Fibroblast of villous mesenchyme (primary cell): ENCODE results near the gene MARVELD3. TPM values are rescaled to one million over a fixed set of nuclear protein-coding genes. Genes with fewer than 3 reads are reported as not detected.
"Not testable (repeated sequence)": the region's sequence is repeated elsewhere in the genome, so short reads cannot be mapped to it uniquely, and the experiment has no call there.

ENCODE experiments used
- DNase-seq: peaks from one replicate; pipeline ENCODE4 v3.0.0-alpha.2; 2010; ENCODE audit warnings: low read depth
- H3K4me3 ChIP-seq: 2 replicates; pipeline ENCODE4 v1.5.1; 2011; ENCODE audit warnings: low read depth, mild to moderate bottlenecking, low read length
- total RNA-seq: library from RNA; depleted of rRNA; stranded (reverse); fragments of >200 nt; gene quantifications from 2 replicates; pipeline ENCODE4 v1.2.3, GENCODE V29; 2012
- TF ChIP-seq, protein P1 (sequence below): IDR thresholded peaks from 2 replicates; pipeline ENCODE4 v1.5.1; 2012; ENCODE audit warnings: low read depth, mild to moderate bottlenecking, low read length; ENCODE audit not compliant: insufficient read depth

MARVELD3 gene
- total RNA-seq, 1 donor: not detected

DNA sequence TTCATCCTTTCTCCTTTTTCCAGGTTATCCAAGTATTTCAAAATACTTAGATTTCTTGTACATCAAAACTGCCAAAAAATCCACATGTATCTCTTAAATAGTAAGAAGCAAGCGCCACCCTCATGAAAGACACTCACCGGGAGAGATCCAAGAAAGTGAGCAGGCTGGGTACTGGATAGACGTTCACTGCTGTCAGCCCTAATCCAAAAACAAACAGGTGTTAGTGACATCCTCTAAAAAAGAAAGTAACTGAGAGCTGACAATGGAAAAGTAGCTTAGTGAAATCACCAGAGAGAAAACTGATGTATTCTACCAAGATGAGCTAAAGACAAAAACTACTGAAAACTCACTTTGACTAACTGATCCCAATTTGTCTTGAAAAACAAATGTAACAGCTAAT lies 46.1 kb downstream of the MARVELD3 start:
- no peak for DNase-seq
- H3K4me3 ChIP-seq: no peak overlapping the region
- TF ChIP-seq, protein P1, sequence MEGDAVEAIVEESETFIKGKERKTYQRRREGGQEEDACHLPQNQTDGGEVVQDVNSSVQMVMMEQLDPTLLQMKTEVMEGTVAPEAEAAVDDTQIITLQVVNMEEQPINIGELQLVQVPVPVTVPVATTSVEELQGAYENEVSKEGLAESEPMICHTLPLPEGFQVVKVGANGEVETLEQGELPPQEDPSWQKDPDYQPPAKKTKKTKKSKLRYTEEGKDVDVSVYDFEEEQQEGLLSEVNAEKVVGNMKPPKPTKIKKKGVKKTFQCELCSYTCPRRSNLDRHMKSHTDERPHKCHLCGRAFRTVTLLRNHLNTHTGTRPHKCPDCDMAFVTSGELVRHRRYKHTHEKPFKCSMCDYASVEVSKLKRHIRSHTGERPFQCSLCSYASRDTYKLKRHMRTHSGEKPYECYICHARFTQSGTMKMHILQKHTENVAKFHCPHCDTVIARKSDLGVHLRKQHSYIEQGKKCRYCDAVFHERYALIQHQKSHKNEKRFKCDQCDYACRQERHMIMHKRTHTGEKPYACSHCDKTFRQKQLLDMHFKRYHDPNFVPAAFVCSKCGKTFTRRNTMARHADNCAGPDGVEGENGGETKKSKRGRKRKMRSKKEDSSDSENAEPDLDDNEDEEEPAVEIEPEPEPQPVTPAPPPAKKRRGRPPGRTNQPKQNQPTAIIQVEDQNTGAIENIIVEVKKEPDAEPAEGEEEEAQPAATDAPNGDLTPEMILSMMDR: no peak

DNA sequence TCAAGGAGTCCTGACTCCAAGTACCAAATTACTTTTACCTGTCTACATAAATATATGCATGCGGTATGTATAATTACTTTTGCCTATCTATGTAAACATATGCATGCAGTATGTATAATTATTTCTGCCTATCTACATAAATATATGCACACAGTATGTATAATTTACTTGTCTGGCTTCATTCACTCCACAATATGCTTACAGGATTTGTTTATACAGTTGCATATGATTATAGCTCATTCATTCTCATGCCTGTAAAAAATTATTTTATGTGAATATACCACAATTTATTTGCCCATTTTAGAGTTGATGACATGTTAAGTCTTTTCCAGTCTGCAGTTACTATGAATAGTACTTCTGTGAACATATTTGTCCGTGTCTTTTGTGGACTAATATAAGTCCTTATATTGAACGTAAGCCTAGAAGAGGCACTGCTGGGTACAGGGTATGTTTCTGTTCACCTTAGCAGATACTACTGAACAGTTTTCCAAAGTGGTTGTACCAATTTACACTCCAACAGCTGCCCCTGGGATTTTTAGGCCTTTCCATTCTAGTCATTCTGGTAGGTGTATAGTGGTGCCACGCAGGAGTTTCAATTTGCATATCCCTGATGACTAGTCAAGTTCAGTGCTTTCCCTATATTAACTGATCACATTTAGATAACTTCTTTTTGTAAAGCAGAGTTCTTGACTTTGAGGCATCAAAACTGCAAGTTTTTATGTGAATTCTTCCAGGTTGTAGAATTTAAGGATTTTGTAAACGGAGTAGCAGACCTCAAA lies 47.0 kb downstream of the MARVELD3 start:
- DNase-seq: no peak
- TF ChIP-seq, protein P1: no peak
- H3K4me3 ChIP-seq: no peak overlapping the region

DNA sequence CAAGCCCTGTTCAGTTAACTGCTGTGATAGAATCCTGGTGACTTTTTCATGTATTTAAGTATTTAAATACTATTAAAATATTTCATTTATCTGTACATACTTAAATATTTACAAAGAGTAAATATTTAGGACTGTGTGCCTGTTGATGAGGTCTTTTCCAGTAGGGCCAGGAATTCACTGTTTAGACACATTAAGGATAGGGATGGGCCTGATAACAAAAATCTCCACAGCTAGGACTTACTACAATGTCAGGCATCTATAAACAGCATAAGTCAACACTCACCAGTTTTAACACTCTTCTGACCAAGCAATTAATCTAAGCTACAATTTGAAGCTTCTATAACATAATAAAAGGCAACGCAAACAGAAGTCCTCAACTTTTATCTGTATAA lies 47.6 kb downstream of the MARVELD3 start:
- H3K4me3 ChIP-seq: no peak overlapping the region
- TF ChIP-seq, protein P1: no peak

DNA sequence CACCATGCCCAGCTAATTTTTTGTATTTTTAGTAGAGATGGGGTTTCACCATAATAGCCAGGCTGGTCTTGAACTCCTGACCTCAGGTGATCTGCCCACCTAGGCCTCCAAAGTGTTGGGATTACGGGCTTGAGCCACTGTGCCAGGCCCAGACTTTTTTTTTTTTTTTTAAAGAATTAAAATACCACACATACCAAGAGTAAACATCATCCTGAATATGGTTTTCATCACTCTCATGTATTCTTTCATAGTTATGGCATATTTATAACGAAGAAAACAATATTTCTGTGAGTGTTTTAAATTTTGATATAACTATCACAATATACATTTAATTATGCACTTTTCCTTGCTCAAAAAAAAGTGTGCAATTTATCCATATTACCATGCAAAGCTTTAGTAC lies 48.2 kb downstream of the MARVELD3 start:
- no peak for DNase-seq
- TF ChIP-seq, protein P1: no peak
- no peak overlapping the region for H3K4me3 ChIP-seq

More for the DNA sequence above, 47.6 kb downstream of the MARVELD3 start:
- peak; percentile 47 for DNase-seq

DNA sequence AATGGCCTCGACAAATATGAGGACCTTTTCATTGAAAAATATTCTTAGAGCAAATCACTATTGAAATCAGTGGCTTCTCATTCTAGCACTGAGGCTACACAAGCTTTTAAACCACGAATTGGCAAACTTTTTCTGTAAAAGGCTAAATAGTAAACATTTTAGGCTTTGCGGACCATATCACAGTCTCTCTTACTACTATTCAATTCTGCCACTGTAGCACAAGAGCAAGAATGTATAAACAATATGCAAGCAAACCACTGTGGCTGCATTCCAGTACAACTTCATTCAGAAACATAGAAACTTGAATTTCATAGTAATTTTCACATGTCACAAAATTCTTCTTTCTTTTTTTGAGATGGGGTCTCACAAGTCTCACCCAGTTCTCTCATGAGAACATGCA lies 49.4 kb downstream of the MARVELD3 start:
- DNase-seq: peak; percentile 48
- TF ChIP-seq, protein P1: no peak
- no peak overlapping the region for H3K4me3 ChIP-seq

DNA sequence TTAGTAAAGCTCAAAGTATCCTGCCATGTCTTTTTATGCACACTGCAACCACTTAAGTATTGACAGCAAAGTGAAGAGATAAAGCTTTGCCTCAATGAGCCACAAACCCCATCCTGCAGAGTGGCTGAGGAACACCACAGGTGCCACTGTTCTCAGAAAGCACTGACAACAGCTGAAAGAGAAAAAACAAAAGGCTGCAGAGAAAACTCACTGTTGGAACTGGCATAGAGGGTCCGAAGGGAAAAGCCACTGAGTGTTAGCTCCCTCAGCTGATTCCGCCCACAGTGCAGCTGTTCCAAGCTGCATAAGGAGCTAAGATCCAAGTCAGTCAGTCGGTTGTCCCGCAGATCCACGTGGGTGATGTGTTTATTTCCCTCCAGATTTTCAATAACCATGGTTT lies 50.3 kb downstream of the MARVELD3 start:
- no peak overlapping the region for H3K4me3 ChIP-seq
- no peak for DNase-seq
- TF ChIP-seq, protein P1: no peak

DNA sequence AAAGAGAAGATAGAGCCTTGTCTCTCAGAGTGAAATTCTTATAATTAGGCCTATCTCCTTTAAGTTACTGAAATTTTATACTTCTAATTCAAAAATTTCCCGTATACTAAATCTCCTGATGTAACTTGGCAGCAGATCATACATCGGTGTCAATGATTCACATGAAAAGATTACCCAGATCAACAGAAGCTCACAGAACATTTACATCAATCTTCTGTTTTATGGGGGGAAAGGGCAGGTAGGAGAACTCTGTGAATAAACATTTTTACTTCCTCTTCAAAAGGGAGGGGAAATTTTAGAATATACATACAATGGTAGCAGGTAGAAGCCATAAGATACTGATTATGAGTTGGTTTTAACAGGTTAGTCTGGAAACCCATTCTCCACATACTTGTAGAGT lies 55.4 kb downstream of the MARVELD3 start:
- no peak overlapping the region for H3K4me3 ChIP-seq
- TF ChIP-seq, protein P1: no peak
- no peak for DNase-seq

DNA sequence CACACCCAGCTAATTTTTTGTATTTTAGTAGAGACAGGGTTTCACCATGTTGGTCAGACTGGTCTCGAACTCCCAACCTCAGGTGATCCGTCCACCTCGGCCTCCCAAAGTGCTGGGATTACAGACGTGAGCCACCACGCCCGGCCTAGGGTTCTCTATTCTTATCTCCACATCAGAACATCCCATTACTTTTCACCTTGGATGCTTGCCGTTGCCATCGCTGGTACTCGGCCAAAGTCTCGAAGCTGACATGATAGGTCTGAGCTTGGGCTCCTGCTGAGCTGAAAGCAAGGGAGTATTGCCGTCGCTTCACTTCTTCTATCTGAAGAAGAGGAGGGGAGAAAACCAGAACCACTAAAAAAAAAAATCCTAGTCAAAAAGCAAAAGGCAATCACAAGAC lies 58.3 kb downstream of the MARVELD3 start:
- not testable (repeated sequence) for H3K4me3 ChIP-seq, DNase-seq
